IMR-90 (cell line): ENCODE measurements around the gene CBX5. TPM values are rescaled to one million over a fixed set of nuclear protein-coding genes. Genes with fewer than 3 reads are reported as not detected.

Experiments
- ATAC-seq: fragments of 200-7000 bp; cut with Tn5 transposase; 2 replicates; pipeline ENCODE4 v1.9.1; 2020; ENCODE audit warnings: low read depth, mild to moderate bottlenecking, moderate library complexity
- BruUV-seq: library from RNA; stranded (reverse); fragments of 400-500 nt; replicated peaks from 2 replicates; lab custom pipeline; 2021; lab: Mats Ljungman, UMichigan
- CTCF ChIA-PET: fragments of 300-600 bp; formaldehyde crosslinking; extraction: SDS; loops from one replicate; lab custom pipeline; 2021; ENCODE audit warnings: antibody characterized with exemption; lab: Yijun Ruan, JAX
- POLR2A ChIA-PET: fragments of 300-600 bp; sonication (Branson Sonifier 250); formaldehyde crosslinking; loops from one replicate; lab custom pipeline; 2022; ENCODE audit warnings: antibody characterized with exemption; ENCODE audit not compliant: unreplicated experiment; lab: Charles Lee
- DNase-seq: peaks from one replicate; pipeline ENCODE4 v3.0.0; 2013
- H2AFZ ChIP-seq: replicated peaks from 2 replicates; pipeline ENCODE3; 2013; ENCODE audit warnings: low read length, mild to moderate bottlenecking; ENCODE audit not compliant: poor library complexity
- H2AK5ac ChIP-seq: 2 replicates; pipeline ENCODE4 v1.6.1; 2013; ENCODE audit warnings: low read depth, low read length, inconsistent platforms
- H2AK9ac ChIP-seq: replicated peaks from 2 replicates; pipeline ENCODE3; 2013; ENCODE audit warnings: mild to moderate bottlenecking, low read depth, low read length, moderate library complexity; ENCODE audit not compliant: poor library complexity
- H2BK120ac ChIP-seq: 2 replicates; pipeline ENCODE4 v1.6.1; 2013; ENCODE audit warnings: low read depth, low read length, inconsistent platforms
- H2BK15ac ChIP-seq: 3 replicates; pipeline ENCODE4 v1.6.1; 2013; ENCODE audit warnings: low read depth, low read length, inconsistent platforms
- H2BK20ac ChIP-seq: 2 replicates; pipeline ENCODE4 v1.6.1; 2013; ENCODE audit warnings: low read depth, mild to moderate bottlenecking, inconsistent platforms, low read length, moderate library complexity
- H2BK5ac ChIP-seq: 2 replicates; pipeline ENCODE4 v1.6.1; 2013; ENCODE audit warnings: mild to moderate bottlenecking, low read depth, low read length, inconsistent platforms; ENCODE audit not compliant: poor library complexity, severe bottlenecking
- H3K14ac ChIP-seq: replicated peaks from 2 replicates; pipeline ENCODE4 v1.6.1; 2013; ENCODE audit warnings: low read depth, low read length, inconsistent platforms
- H3K18ac ChIP-seq: 2 replicates; pipeline ENCODE4 v1.6.1; 2013; ENCODE audit warnings: low read depth, low read length, control low read depth
- H3K23ac ChIP-seq: 2 replicates; pipeline ENCODE4 v1.6.1; 2013; ENCODE audit warnings: low read depth, low read length, inconsistent platforms
- H3K27ac ChIP-seq: 2 replicates; pipeline ENCODE4 v1.5.1; 2013; ENCODE audit warnings: mild to moderate bottlenecking, control low read depth, low read length; ENCODE audit not compliant: insufficient read depth
- H3K27me3 ChIP-seq: 2 replicates; pipeline ENCODE4 v1.6.1; 2013; ENCODE audit warnings: low read length; ENCODE audit not compliant: control insufficient read depth, insufficient read depth
- H3K36me3 ChIP-seq: 2 replicates; pipeline ENCODE4 v1.6.1; 2013; ENCODE audit warnings: low read length, mixed read lengths; ENCODE audit not compliant: control insufficient read depth, insufficient read depth
- H3K4ac ChIP-seq: 2 replicates; pipeline ENCODE4 v1.6.1; 2013; ENCODE audit warnings: low read depth, low read length, inconsistent platforms
- H3K4me1 ChIP-seq: 2 replicates; pipeline ENCODE4 v1.6.1; 2013; ENCODE audit warnings: low read length, mixed read lengths; ENCODE audit not compliant: control insufficient read depth, insufficient read depth
- H3K4me2 ChIP-seq: 2 replicates; pipeline ENCODE4 v1.6.1; 2013; ENCODE audit warnings: low read depth, mild to moderate bottlenecking, control low read depth, low read length, moderate library complexity
- H3K4me3 ChIP-seq: 2 replicates; pipeline ENCODE4 v1.5.1; 2013; ENCODE audit warnings: low read depth, mild to moderate bottlenecking, control low read depth, low read length, moderate library complexity; ENCODE audit not compliant: insufficient read depth
- H3K56ac ChIP-seq: 2 replicates; pipeline ENCODE4 v1.6.1; 2013; ENCODE audit warnings: low read length, inconsistent platforms; ENCODE audit not compliant: insufficient read depth; ENCODE audit errors: extremely low read depth
- H3K79me1 ChIP-seq, 2 experiments: 2 replicates each; pipeline ENCODE4 v1.6.1; 2013; ENCODE audit warnings: low read length in 2 of 2, inconsistent platforms in 1 of 2, low read depth in 1 of 2
- H3K9ac ChIP-seq: 2 replicates; pipeline ENCODE4 v1.6.1; 2013; ENCODE audit warnings: low read depth, low read length, control low read depth
- H3K9me1 ChIP-seq: 2 replicates; pipeline ENCODE4 v1.6.1; 2013; ENCODE audit warnings: low read length, inconsistent platforms; ENCODE audit not compliant: insufficient read depth
- H3K9me3 ChIP-seq: 2 replicates; pipeline ENCODE4 v1.6.1; 2013; ENCODE audit warnings: low read length; ENCODE audit not compliant: control insufficient read depth, insufficient read depth
- H4K20me1 ChIP-seq: 2 replicates; pipeline ENCODE4 v1.6.1; 2013; ENCODE audit warnings: low read length, inconsistent platforms; ENCODE audit not compliant: insufficient read depth
- H4K5ac ChIP-seq: 2 replicates; pipeline ENCODE4 v1.6.1; 2013; ENCODE audit warnings: mild to moderate bottlenecking, low read depth, low read length, control low read depth
- H4K8ac ChIP-seq, 2 experiments: 2 replicates each; pipeline ENCODE4 v1.6.1; 2013; ENCODE audit warnings: low read depth in 2 of 2, low read length in 2 of 2, control low read depth in 1 of 2, inconsistent platforms in 1 of 2
- H4K91ac ChIP-seq: 2 replicates; pipeline ENCODE4 v1.6.1; 2013; ENCODE audit warnings: low read depth, low read length, inconsistent platforms; ENCODE audit not compliant: insufficient read depth
- BHLHE40 ChIP-seq: fragments of 150-350 bp; IDR thresholded peaks from 2 replicates; pipeline ENCODE4 v1.6.1; 2016; ENCODE audit warnings: mild to moderate bottlenecking, low read depth, low read length
- CEBPB ChIP-seq: IDR thresholded peaks from 2 replicates; pipeline ENCODE4 v1.6.1; 2012; ENCODE audit warnings: low read depth, low read length, improper control_type of control experiment
- FOS ChIP-seq: fragments of 150-350 bp; IDR thresholded peaks from 2 replicates; pipeline ENCODE4 v1.6.1; 2016; ENCODE audit warnings: low read depth, low read length
- MAFK ChIP-seq: IDR thresholded peaks from 2 replicates; pipeline ENCODE4 v1.6.1; 2012; ENCODE audit warnings: low read depth, low read length, improper control_type of control experiment
- MXI1 ChIP-seq: IDR thresholded peaks from 2 replicates; pipeline ENCODE4 v1.6.1; 2012; ENCODE audit warnings: low read depth, mild to moderate bottlenecking, low read length, moderate library complexity, borderline replicate concordance
- NFE2L2 ChIP-seq: fragments of 150-350 bp; IDR thresholded peaks from 2 replicates; pipeline ENCODE4 v1.6.1; 2016; ENCODE audit warnings: low read depth, mild to moderate bottlenecking, low read length
- POLR2A ChIP-seq: IDR thresholded peaks from 2 replicates; pipeline ENCODE4 v1.6.1; 2012; ENCODE audit warnings: mild to moderate bottlenecking, low read depth, low read length
- whole genome bisulfite sequencing, 2 experiments: methylation state at CpG; one replicate each; pipeline versions ENCODE4 v1.1.5 to v1.1.7; 2013; ENCODE audit warnings: missing lambda C conversion rate in 2 of 2; ENCODE audit not compliant: insufficient read length in 1 of 2; ENCODE audit errors: extremely low coverage in 2 of 2; 5-methylcytosine and 5-hydroxymethylcytosine counted together
- dilution Hi-C: fragments of 300-500 bp; cut with HindIII; formaldehyde crosslinking; loops from one replicate; pipeline ENCODE4 v1.14.3; 2018; ENCODE audit warnings: low sequenced_read_pairs; ENCODE audit not compliant: unreplicated experiment
- in situ Hi-C: fragments of 300-500 bp; cut with MboI; formaldehyde crosslinking; loops from 3 replicates; pipeline ENCODE4 v1.14.3; 2019; ENCODE audit warnings: low sequenced_read_pairs, inconsistent platforms, mixed read lengths
- intact Hi-C: fragments of 100-400 bp; cut with micrococcal nuclease; formaldehyde crosslinking; loops from 2 replicates; pipeline ENCODE4 v1.10.0; 2022
- polyA plus RNA-seq, 3 experiments: library from polyadenylated mRNA; depleted of rRNA; stranded (reverse); fragments of >200 nt; gene quantifications; 2 replicates each; pipeline ENCODE4 v1.2.3, GENCODE V29; 2012; ENCODE audit warnings: low replicate concordance in 1 of 3
- total RNA-seq: library from RNA; depleted of rRNA; stranded (reverse); fragments of >200 nt; gene quantifications from 2 replicates; pipeline ENCODE4 v1.2.3, GENCODE V29; 2012

CBX5 gene
- total and polyA plus RNA-seq, 2 of the 4 experiments (the other 2 are of a cell fraction) = 18.0 to 40.9 TPM

DNA sequence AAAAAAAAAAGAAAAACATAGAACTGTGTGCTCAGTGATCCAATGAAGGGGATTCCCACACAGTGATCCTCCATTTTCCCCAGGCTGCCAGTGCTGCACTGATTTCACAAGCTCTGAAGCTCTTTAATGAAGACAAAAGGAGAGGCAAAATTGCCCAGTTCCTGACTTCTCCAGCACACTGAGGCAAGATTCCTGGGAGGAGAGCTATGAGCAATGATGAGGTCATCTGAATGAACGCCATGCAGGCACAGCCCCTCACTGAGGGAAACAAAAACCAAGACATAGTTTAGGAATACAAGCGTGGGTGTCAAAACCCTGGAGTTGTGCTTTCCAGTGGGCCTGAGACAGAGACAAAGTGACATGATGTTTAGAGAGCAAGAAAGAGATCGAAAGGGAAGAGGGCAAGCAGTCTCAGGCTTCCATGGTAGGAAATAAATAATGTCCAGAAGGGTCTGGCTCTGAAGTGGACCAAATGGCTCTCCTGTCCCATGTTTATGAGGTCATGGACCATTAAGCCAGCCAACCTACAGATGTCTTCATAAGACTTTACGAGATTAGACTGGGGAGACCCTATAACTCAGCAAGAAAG, 50.2 kb downstream of the CBX5 start:
- Histone ChIP-seq H2BK15ac (peak overlapping the region; percentile 6; the same call in 1 of the 3 replicates), H2BK120ac (peak overlapping the region; percentile 77), H3K4me1 (peaks cover 20% of the 10 kb centered on the region), H3K18ac (peak overlapping the region; percentile 76), H4K8ac (peak overlapping the region; percentile 2 to 82; a peak in 3 of 4 replicates), H4K5ac (peak overlapping the region; percentile 51), H3K56ac (peak overlapping the region; percentile 45; the same call in 1 of the 2 replicates), H2BK20ac (peak overlapping the region; percentile 41), H2BK5ac (peak overlapping the region; percentile 87), H3K27me3 (no peaks in the 10 kb centered on the region), H2AK5ac (peak overlapping the region; percentile 44), H3K9ac (peak overlapping the region; percentile 29), H3K36me3 (no peaks in the 10 kb centered on the region), H3K4me2 (peak overlapping the region; percentile 45; the same call in 1 of the 2 replicates), H2AK9ac (no peak overlapping the region), H2AFZ (peak overlapping the region; percentile 6), H3K14ac (peak overlapping the region; percentile 51), H4K20me1 (no peaks in the 10 kb centered on the region), H3K9me3 (no peaks in the 10 kb centered on the region), H3K27ac (peak overlapping the region; percentile 78), H3K23ac (peak overlapping the region; percentile 53), H3K4ac (peak overlapping the region; percentile 71), H3K4me3 (no peak overlapping the region), H3K79me1 (peaks cover 6 to 11% of the 10 kb centered on the region in 2 experiments; a peak in 2 of 4 replicates), H3K9me1 (peaks cover 8% of the 10 kb centered on the region), H4K91ac (peak overlapping the region; percentile 80)
- CTCF ChIA-PET = no interaction called here
- dilution Hi-C loops = no loop called here
- intact Hi-C loops = no loop called here
- no TSS peak for BruUV-seq
- 0% methylated on average over 2 of the region's 4 CpGs; no CpG with 5 or more reads in 1 of the 2 experiments for WGBS, 2 experiments
- peak; percentile 99 for DNase-seq
- in situ Hi-C loops = loop anchor here (5.0 kb wide), 1 partner anchor 48 kb away; no protein-coding TSS in a partner anchor
- POLR2A ChIA-PET = interaction anchor here (1.4 kb wide), 1 partner anchor 129 kb away, joined by 4 read pairs; no protein-coding TSS in a partner anchor
- ATAC-seq = peak; percentile 91
- TF ChIP-seq FOS = peak; percentile 81
- TF ChIP-seq NFE2L2 = no peak
- peak; percentile 18; the same call in 1 of the 2 replicates for TF ChIP-seq MAFK
- no peak for TF ChIP-seq MXI1
- TF ChIP-seq BHLHE40 = 0 out of 2 replicates have a peak, but pooled peaks have one; percentile 37
- TF ChIP-seq POLR2A = peak; percentile 21; the same call in 1 of the 2 replicates
- TF ChIP-seq CEBPB = peak; percentile 93
